CD14-positive monocyte (primary cell): Measurements from ENCODE around the gene ATP2A1. TPM values are rescaled to one million over a fixed set of nuclear protein-coding genes. Genes with fewer than 3 reads are reported as not detected.
A peak's percentile ranks its signal among the peaks of the same experiment; 100 is the strongest.

Experiments used
- DNase-seq, 3 donors: peaks; one replicate each; pipeline ENCODE4 v3.0.0-alpha.2; 2011 to 2022
- H2AFZ ChIP-seq: 2 replicates; pipeline ENCODE4 v1.6.0; 2012; ENCODE audit warnings: mild to moderate bottlenecking, low read depth, low read length, inconsistent platforms; ENCODE audit not compliant: insufficient read depth, poor library complexity, severe bottlenecking
- H3K27ac ChIP-seq, 2 donors: 1 replicate in 1 of 2; 2 replicates in 1 of 2; pipeline ENCODE4 v1.5.1; 2012 to 2013; ENCODE audit warnings: low read length in 2 of 2, control low read depth in 1 of 2, inconsistent platforms in 1 of 2, low read depth in 1 of 2, mild to moderate bottlenecking in 1 of 2
- H3K27me3 ChIP-seq, 2 donors: one replicate each; pipeline versions ENCODE4 v1.6.0 to v1.6.1; 2011 to 2013; ENCODE audit warnings: low read length in 2 of 2; ENCODE audit not compliant: control insufficient read depth in 2 of 2, insufficient read depth in 2 of 2
- H3K36me3 ChIP-seq, 2 donors: replicated peaks in 1 of 2; 1 replicate in 1 of 2; 2 replicates in 1 of 2; pipeline versions ENCODE4 v1.5.1 to v1.6.1; 2012 to 2013; ENCODE audit warnings: low read length in 2 of 2, control low read depth in 1 of 2, inconsistent platforms in 1 of 2, mild to moderate bottlenecking in 1 of 2; ENCODE audit not compliant: insufficient read depth in 2 of 2, control insufficient read depth in 1 of 2
- H3K4me1 ChIP-seq, 2 donors: 1 replicate in 1 of 2; 2 replicates in 1 of 2; pipeline versions ENCODE4 v1.5.1 to v1.6.1; 2012 to 2013; ENCODE audit warnings: low read length in 2 of 2, control low read depth in 1 of 2, inconsistent platforms in 1 of 2, mild to moderate bottlenecking in 1 of 2, moderate library complexity in 1 of 2; ENCODE audit not compliant: insufficient read depth in 2 of 2, control insufficient read depth in 1 of 2
- H3K4me2 ChIP-seq: replicated peaks from 2 replicates; pipeline ENCODE3; 2012; ENCODE audit warnings: low read length, moderate library complexity, mild to moderate bottlenecking; ENCODE audit not compliant: poor library complexity, severe bottlenecking; ENCODE audit errors: extremely low read depth
- H3K4me3 ChIP-seq, 3 experiments: fragments of 200-600 bp in 1 of 3; sonication (generic) in 1 of 3; replicated peaks in 1 of 3; 1 replicate in 2 of 3; 2 replicates in 1 of 3; pipeline ENCODE4 v1.5.1; 2011 to 2013; ENCODE audit warnings: low read length in 3 of 3, mild to moderate bottlenecking in 3 of 3, control low read depth in 2 of 3, low read depth in 2 of 3, inconsistent platforms in 1 of 3, moderate library complexity in 1 of 3
- H3K79me2 ChIP-seq: 2 replicates; pipeline ENCODE4 v1.6.0; 2012; ENCODE audit warnings: mild to moderate bottlenecking, control low read depth, inconsistent platforms, low read length, moderate library complexity; ENCODE audit not compliant: insufficient read depth
- H3K9ac ChIP-seq: 2 replicates; pipeline ENCODE4 v1.6.0; 2017; ENCODE audit warnings: low read length, mild to moderate bottlenecking; ENCODE audit not compliant: insufficient read depth, poor library complexity, severe bottlenecking
- H3K9me3 ChIP-seq, 2 donors: replicated peaks in 1 of 2; 1 replicate in 1 of 2; 2 replicates in 1 of 2; pipeline versions ENCODE4 v1.5.1 to v1.6.1; 2012 to 2013; ENCODE audit warnings: low read length in 2 of 2, control low read depth in 1 of 2; ENCODE audit not compliant: control insufficient read depth in 1 of 2, insufficient read depth in 1 of 2
- H4K20me1 ChIP-seq: 2 replicates; pipeline ENCODE4 v1.6.0; 2012; ENCODE audit warnings: mild to moderate bottlenecking, low read length, control low read depth, moderate library complexity; ENCODE audit not compliant: insufficient read depth
- H3K27ac Mint-ChIP-seq, 7 donors: one replicate each; pipeline ENCODE4 v1.8.0; 2020; ENCODE audit warnings: mild to moderate bottlenecking in 7 of 7, mixed read lengths in 7 of 7, moderate library complexity in 6 of 7, inconsistent platforms in 2 of 7
- H3K27me3 Mint-ChIP-seq, 3 donors: one replicate each; pipeline ENCODE4 v1.8.0; 2021 to 2022; ENCODE audit warnings: low read depth in 3 of 3, mild to moderate bottlenecking in 3 of 3, mixed read lengths in 3 of 3, moderate library complexity in 3 of 3, inconsistent platforms in 1 of 3
- H3K36me3 Mint-ChIP-seq, 2 donors: one replicate each; pipeline ENCODE4 v1.8.0; 2020; ENCODE audit warnings: mixed read lengths in 2 of 2, inconsistent platforms in 1 of 2, mild to moderate bottlenecking in 1 of 2
- H3K4me1 Mint-ChIP-seq: one replicate; pipeline ENCODE4 v1.8.0; 2020; ENCODE audit warnings: mild to moderate bottlenecking, mixed read lengths
- H3K4me3 Mint-ChIP-seq, 2 donors: one replicate each; pipeline ENCODE4 v1.8.0; 2020; ENCODE audit warnings: mild to moderate bottlenecking in 2 of 2, mixed read lengths in 2 of 2, moderate library complexity in 1 of 2
- H3K9me3 Mint-ChIP-seq, 7 donors: one replicate each; pipeline ENCODE4 v1.8.0; 2020 to 2022; ENCODE audit warnings: mixed read lengths in 7 of 7, mild to moderate bottlenecking in 6 of 7, moderate library complexity in 6 of 7, inconsistent platforms in 2 of 7
- CTCF ChIP-seq: fragments of 200-600 bp; IDR thresholded peaks from one replicate; pipeline ENCODE4 v1.8.0; 2022; ENCODE audit warnings: antibody characterized with exemption, mild to moderate bottlenecking
- WGBS: methylation state at CpG from one replicate; pipeline ENCODE4 v1.1.5; 2013; ENCODE audit warnings: missing lambda C conversion rate; ENCODE audit not compliant: insufficient coverage; 5-methylcytosine and 5-hydroxymethylcytosine counted together
- intact Hi-C, 2 donors: fragments of 100-400 bp; cut with micrococcal nuclease; formaldehyde crosslinking; loops; one replicate each; pipeline versions ENCODE4 v1.15.0 to v1.15.1; 2023
- polyA plus RNA-seq, 3 donors: library from polyadenylated mRNA; depleted of rRNA in 1 of 3; unstranded in 2 of 3; stranded (reverse) in 1 of 3; fragments of 300-500 nt in 2 of 3; fragments of >200 nt in 1 of 3; fragmentation: Illumina TruSeq in 2 of 3; gene quantifications; 1 replicate in 2 of 3; 2 replicates in 1 of 3; pipeline ENCODE4 v1.2.3, GENCODE V29; 2012 to 2021

ATP2A1 gene
- polyA plus RNA-seq, 3 donors, result 0.57 TPM; not detected in 2

DNA sequence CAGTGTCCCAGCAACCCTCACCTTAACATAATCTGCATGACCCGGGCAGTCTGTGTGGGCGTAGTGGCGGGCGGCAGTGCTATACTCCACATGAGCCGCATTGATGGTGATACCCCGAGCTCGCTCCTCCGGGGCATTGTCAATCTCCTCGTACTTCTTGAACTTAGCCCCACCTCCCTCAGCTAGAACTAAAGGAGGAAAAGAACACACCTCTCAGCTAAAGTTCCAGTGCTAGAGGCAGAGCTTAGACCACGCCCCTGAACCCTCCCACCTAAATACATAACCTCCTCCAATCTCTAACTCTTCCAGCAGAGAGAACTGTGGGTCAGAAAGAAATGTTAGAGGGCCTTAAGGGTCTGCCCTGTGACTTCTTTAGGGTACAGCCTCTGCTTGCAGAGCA lies 33.0 kb upstream of the ATP2A1 start:
- peak overlapping the region in 1 of 2 donors; percentile 86 for H3K27ac ChIP-seq
- peak overlapping the region; percentile 87 for H3K9ac ChIP-seq
- Mint-ChIP-seq H3K4me3 (peak overlapping the region; percentile 91 to 95), H3K36me3 (peaks cover 38 to 40% of the 10 kb centered on the region in 2 donors), H3K4me1 (peaks cover 20% of the 10 kb centered on the region), H3K27ac (peak overlapping the region; percentile 14 to 98 (median 93)), H3K9me3 (no peaks in the 10 kb centered on the region), H3K27me3 (no peaks in the 10 kb centered on the region)
- intact Hi-C loops, result loop anchor here (10.0 kb wide), 2 partner anchors 80 to 290 kb away; partner anchors contain the start of genes RABEP2 (in 1 of the 2) and SGF29 (in 1 of the 2)
- peak overlapping the region; percentile 92 for H3K4me2 ChIP-seq
- no peak for TF ChIP-seq CTCF
- no peaks in the 10 kb centered on the region for H3K27me3 ChIP-seq
- H4K20me1 ChIP-seq, result no peaks in the 10 kb centered on the region
- H2AFZ ChIP-seq, result peak overlapping the region; percentile 97
- H3K4me3 ChIP-seq, result peak overlapping the region; percentile 77 to 93 (median 86)
- H3K36me3 ChIP-seq, result peaks cover 29 to 38% of the 10 kb centered on the region in 2 donors
- H3K9me3 ChIP-seq, result no peaks in the 10 kb centered on the region
- DNase-seq, result no peak
- H3K79me2 ChIP-seq, result peaks cover 27% of the 10 kb centered on the region
- WGBS, result 84% methylated on average over 5 of the region's 10 CpGs
- H3K4me1 ChIP-seq, result peaks cover 17 to 23% of the 10 kb centered on the region in 2 donors

DNA sequence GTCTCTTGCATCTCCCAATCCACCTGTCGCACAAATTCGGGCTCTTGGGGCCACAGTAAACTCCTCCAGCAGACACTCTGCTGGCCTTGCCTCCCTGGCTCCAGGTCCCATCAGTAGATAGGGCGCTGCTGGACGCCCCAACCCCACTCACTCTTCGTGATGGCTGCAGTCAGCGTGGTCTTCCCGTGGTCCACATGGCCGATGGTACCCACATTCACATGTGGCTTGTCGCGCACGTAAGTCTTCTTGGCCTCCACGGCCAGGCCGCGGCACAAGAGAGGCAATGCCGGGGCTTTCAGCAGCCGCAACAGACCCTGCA lies 32.6 kb upstream of the ATP2A1 start:
- WGBS, result 2% methylated on average over 16 of the region's 16 CpGs
- Mint-ChIP-seq H3K27ac (peak overlapping the region; percentile 92 to 98 (median 94)), H3K4me3 (peak overlapping the region; percentile 91 to 95), H3K9me3 (no peaks in the 10 kb centered on the region), H3K4me1 (peaks cover 20% of the 10 kb centered on the region), H3K27me3 (no peaks in the 10 kb centered on the region), H3K36me3 (peaks cover 38 to 40% of the 10 kb centered on the region in 2 donors)
- Histone ChIP-seq H3K9me3 (no peaks in the 10 kb centered on the region), H3K4me2 (peak overlapping the region; percentile 92), H3K27ac (peak overlapping the region; percentile 67 to 86), H3K4me1 (peaks cover 17 to 23% of the 10 kb centered on the region in 2 donors), H3K9ac (peak overlapping the region; percentile 87), H3K4me3 (peak overlapping the region; percentile 77 to 93 (median 86)), H3K36me3 (peaks cover 29 to 38% of the 10 kb centered on the region in 2 donors), H4K20me1 (no peaks in the 10 kb centered on the region), H2AFZ (peak overlapping the region; percentile 97), H3K27me3 (no peaks in the 10 kb centered on the region), H3K79me2 (peaks cover 27% of the 10 kb centered on the region)
- intact Hi-C loops, result loop anchor here (2.0 to 10.0 kb wide), 3 partner anchors 21 to 291 kb away; partner anchors contain the start of genes RABEP2 (in 1 of the 2) and SGF29 (in 1 of the 2)
- no peak for TF ChIP-seq CTCF
- DNase-seq, result no peak
